ENCODE measurements around the gene MLST8. TPM values are rescaled to one million over a fixed set of nuclear protein-coding genes. Genes with fewer than 3 reads are reported as not detected.
"Not testable (repeated sequence)": the region's sequence is repeated elsewhere in the genome, so short reads cannot be mapped to it uniquely, and the experiment has no call there.

MLST8 gene
- total RNA-seq, 1 donor from 2014 or later, result 38.7 TPM

DNA sequence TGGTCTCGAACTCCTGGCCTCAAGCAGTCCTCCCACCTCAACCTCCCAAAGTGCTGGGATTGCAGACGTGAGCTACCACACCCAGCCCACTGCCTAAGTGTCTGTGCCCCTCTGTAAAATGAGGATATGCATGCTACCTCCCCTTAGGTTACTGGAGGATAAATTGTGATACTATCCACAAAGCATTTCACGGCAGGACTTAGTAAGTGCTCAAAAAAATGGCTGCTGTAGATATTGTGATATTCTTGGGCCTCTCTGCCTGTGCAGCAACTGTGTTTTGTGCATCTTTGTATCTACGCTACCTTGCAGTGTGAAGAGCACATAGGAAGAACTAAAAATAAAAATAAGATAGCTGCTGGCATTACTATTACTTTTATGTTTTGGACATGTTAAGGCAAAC lies 7.0 kb upstream of the MLST8 start:
- peaks cover 8% of the 10 kb centered on the region for H3K4me1 Mint-ChIP-seq
- H3K4me3 Mint-ChIP-seq, result peak overlapping the region; percentile 44
- H3K9me3 Mint-ChIP-seq, result no peaks in the 10 kb centered on the region
- POLR2A ChIA-PET, result interaction anchor here (5.3 kb wide), 1 partner anchor 43 kb away, joined by 26 read pairs; the partner anchor contains the start of gene TRAF7
- intact Hi-C loops (cut with micrococcal nuclease), result no loop called here
- H3K27ac Mint-ChIP-seq, result no peak overlapping the region
- DNase-seq, result no peak
- ATAC-seq (ENCODE audit: low read depth), result no peak
- H3K27me3 Mint-ChIP-seq, result peaks cover 18% of the 10 kb centered on the region
- CTCF ChIA-PET, result no interaction called here
- TF ChIP-seq CTCF (IDR thresholded peaks at IDR 0.05), result no peak
- H3K36me3 Mint-ChIP-seq (ENCODE audit: low read depth), result no peaks in the 10 kb centered on the region

- Mint-ChIP-seq H3K27me3 (peaks cover 17% of the 10 kb centered on the region), H3K4me1 (peaks cover 9% of the 10 kb centered on the region), H3K9me3 (no peaks in the 10 kb centered on the region), H3K4me3 (no peak overlapping the region), H3K27ac (no peak overlapping the region), H3K36me3 (ENCODE audit: low read depth) (no peaks in the 10 kb centered on the region)
- intact Hi-C loops (cut with micrococcal nuclease), result no loop called here
- ChIA-PET POLR2A (interaction anchor here (1.4 kb wide), 2 partner anchors 12 to 44 kb away, joined by 3 to 4 read pairs; partner anchors contain the start of gene TRAF7), CTCF (no interaction called here)
- ATAC-seq (ENCODE audit: low read depth), result no peak
- no peak for DNase-seq
- TF ChIP-seq CTCF (IDR thresholded peaks at IDR 0.05), result no peak
Observed at GRCh38 chr16:2199095-2199494, 6.2 kb upstream of the MLST8 start.

DNA sequence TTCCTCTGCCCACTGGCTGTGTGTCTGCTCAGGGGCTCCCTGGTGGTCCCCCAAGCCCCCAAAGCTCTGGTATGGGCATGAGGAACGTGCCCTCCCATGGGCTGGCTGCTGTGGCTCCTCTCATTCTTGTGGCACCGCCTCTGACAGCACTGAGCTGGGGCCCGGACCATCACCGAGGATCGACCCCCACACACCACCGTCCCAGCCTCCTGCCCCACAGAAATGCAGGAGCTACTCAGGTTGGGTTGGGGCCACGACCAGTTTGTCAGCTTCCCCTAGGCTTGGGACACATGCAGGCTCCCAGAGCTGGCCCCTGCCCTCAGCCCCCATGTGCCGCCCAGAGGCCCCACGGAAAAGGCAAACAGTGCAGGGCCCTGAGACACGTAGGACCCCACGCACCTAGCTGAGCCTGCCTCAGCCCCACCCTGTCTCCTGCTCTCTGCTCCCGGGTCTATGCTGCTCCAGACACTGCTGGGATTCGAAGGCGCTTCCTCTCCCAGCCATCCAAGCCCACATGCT lies 5.6 kb upstream of the MLST8 start:
- H3K4me3 Mint-ChIP-seq, result no peak overlapping the region
- DNase-seq, result no peak
- H3K4me1 Mint-ChIP-seq, result peaks cover 13% of the 10 kb centered on the region
- no peaks in the 10 kb centered on the region for H3K9me3 Mint-ChIP-seq
- no peak for ATAC-seq (ENCODE audit: low read depth)
- CTCF ChIA-PET, result no interaction called here
- intact Hi-C loops (cut with micrococcal nuclease), result no loop called here
- no peaks in the 10 kb centered on the region for H3K36me3 Mint-ChIP-seq (ENCODE audit: low read depth)
- no peak overlapping the region for H3K27ac Mint-ChIP-seq
- H3K27me3 Mint-ChIP-seq, result peaks cover 16% of the 10 kb centered on the region
- POLR2A ChIA-PET, result interaction anchor here (1.4 kb wide), 2 partner anchors 12 to 44 kb away, joined by 3 to 4 read pairs; partner anchors contain the start of gene TRAF7
- TF ChIP-seq CTCF (IDR thresholded peaks at IDR 0.05), result no peak

- H3K4me1 Mint-ChIP-seq, result peaks cover 8% of the 10 kb centered on the region
- TF ChIP-seq CTCF (IDR thresholded peaks at IDR 0.05), result no peak
- ChIA-PET POLR2A (interaction anchor here (1.4 kb wide), 1 partner anchor 45 kb away, joined by 4 read pairs; the partner anchor contains the start of gene TRAF7), CTCF (no interaction called here)
- no peaks in the 10 kb centered on the region for H3K36me3 Mint-ChIP-seq (ENCODE audit: low read depth)
- H3K9me3 Mint-ChIP-seq, result no peaks in the 10 kb centered on the region
- peaks cover 12% of the 10 kb centered on the region for H3K27me3 Mint-ChIP-seq
- no peak for ATAC-seq (ENCODE audit: low read depth)
- intact Hi-C loops (cut with micrococcal nuclease), result no loop called here
- H3K27ac Mint-ChIP-seq, result no peak overlapping the region
- H3K4me3 Mint-ChIP-seq, result no peak overlapping the region
- DNase-seq, result no peak
Observed at GRCh38 chr16:2200313-2200712, 4.9 kb upstream of the MLST8 start.

DNA sequence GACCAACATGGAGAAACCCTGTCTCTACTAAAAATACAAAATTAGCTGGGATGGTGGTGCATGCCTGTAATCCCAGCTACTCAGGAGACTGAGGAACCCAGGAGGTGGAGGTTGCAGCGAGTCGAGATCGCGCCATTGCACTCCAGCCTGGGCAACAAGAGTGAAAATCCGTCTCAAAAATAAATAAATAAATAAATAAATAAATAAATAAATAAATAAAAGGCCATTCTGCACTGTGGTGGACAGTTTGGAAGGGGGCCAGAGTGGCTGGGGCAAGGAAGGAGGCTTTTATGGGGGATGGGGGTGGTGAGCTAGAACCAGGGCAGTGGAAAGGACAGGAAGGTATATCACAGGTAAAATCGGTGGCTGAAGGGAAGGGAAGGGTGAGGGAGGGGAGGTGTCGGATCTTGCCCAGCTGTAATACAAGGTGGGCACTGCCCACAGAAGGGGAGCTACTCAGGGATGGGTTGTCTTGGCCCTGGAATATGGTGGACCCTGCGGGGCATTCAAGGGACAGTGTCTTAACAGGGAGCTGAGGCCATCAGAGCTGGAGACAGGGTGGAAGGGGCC lies 2.0 kb upstream of the MLST8 start:
- POLR2A ChIA-PET, result interaction anchor here (0.6 to 5.8 kb wide), 3 partner anchors 12 to 49 kb away, joined by 3 to 62 read pairs (median 38); partner anchors contain the start of genes PGP and TRAF7
- H3K27ac Mint-ChIP-seq; ATAC-seq (ENCODE audit: low read depth); H3K9me3 Mint-ChIP-seq; H3K27me3 Mint-ChIP-seq; DNase-seq; H3K4me3 Mint-ChIP-seq; intact Hi-C loops (cut with micrococcal nuclease): not testable (repeated sequence)
- H3K4me1 Mint-ChIP-seq, result peaks cover 19% of the 10 kb centered on the region
- CTCF ChIA-PET, result interaction anchor here (0.7 kb wide), 1 partner anchor 48 kb away, joined by 3 read pairs; the partner anchor contains the start of gene ECI1
- peaks cover 17% of the 10 kb centered on the region for H3K36me3 Mint-ChIP-seq (ENCODE audit: low read depth)
